NCI-H1092 (cell line): ENCODE measurements around the gene DDX20.
"Not testable (repeated sequence)": the region's sequence is repeated elsewhere in the genome, so short reads cannot be mapped to it uniquely, and the experiment has no call there.

Source experiments
- DNase-seq: peaks from one replicate; lab custom pipeline; 2025; lab: John Stamatoyannopoulos, UW

The DDX20 gene

DNA sequence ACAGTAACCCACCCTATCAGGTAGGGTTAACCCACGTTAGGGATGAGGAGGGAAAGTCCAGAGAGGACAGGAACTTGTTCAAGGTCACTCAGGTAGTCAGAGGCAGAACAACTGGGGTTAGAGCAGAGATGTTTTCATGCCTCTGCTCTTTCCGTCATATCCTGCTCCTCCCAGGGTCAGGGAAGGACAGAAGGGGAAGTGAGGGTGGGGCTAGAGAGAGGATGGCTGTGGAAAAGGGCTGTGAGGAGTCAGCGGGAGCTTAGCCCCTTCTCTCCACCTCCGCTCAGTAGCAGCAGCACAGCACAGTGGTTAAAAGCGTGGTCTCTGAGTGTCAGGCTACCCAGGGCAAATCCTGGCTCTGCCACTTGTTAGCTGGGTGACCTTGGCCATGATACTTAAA, 36.5 kb downstream of the DDX20 start:
- DNase-seq, result no peak

DNA sequence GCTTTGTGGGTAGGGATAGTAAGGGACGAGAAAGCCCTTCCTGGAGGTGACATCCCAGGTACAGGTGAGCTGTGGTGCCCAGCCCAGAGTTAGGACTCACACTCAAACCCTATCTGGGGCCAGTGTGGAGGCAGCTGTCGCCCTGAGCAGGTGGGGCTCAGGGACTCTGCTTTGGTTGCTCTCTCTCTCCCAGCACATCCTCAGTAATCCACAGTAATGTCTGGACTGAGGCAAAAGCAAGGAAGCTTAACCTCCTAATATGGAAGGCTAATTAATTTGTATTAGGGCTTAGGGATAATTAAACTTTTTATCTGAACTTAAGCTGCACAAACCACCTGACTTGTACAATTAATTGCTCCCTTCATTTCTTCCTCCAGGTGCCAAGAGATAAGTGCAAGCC, 38.2 kb downstream of the DDX20 start:
- no peak for DNase-seq

DNA sequence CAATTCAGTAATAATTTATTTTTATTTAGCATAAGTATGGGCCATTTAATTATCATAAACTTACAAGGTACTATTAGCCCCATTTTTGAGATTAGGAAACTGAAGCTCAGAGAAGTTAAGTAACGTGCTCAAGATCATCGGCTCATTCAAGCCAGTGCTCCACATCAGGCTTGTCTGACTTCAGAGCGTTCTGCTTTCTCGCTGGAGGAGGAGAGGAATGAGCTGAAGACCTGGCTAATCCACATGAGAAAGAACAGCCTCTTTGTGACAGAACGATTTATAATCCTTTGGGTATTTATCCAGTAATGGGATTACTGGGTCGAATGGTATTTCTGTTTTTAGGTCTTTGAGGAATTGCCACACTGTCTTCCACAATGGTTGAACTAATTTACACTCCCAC, 39.7 kb downstream of the DDX20 start:
- DNase-seq, result no peak

DNA sequence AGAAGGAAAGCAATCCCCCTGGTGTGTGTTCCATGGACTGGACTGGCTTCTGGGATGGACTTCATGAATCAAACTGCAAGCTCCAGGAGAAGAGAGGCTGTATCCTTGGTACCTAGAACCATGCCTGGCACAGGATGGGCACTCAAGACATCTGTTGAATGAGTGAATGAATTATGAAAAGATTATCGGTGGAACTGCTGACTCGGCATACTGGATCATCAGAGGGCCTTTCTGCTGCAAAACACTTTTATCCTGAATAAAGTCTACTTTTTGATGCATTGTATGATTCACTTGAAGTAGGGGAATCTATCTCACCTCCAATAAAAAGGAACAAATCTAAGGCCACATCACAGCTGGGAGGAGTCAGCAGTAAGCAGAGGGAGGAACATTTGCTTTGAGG, 42.9 kb downstream of the DDX20 start:
- DNase-seq, result no peak

DNA sequence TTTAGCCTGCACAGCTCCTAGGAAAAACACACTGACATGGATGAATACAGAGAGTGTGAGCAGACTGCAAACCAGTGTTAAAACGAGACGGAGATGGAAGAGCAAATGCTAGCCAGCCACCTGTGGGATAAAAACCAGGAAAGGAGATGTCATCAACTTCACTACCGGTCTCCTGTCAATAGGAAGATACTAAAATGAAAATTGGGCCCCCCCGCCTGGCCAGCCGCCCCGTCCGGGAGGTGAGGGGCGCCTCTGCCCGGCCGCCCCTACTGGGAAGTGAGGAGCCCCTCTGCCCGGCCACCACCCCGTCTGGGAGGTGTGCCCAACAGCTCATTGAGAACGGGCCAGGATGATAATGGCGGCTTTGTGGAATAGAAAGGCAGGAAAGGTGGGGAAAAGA, 44.0 kb downstream of the DDX20 start:
- DNase-seq, result not testable (repeated sequence)

DNA sequence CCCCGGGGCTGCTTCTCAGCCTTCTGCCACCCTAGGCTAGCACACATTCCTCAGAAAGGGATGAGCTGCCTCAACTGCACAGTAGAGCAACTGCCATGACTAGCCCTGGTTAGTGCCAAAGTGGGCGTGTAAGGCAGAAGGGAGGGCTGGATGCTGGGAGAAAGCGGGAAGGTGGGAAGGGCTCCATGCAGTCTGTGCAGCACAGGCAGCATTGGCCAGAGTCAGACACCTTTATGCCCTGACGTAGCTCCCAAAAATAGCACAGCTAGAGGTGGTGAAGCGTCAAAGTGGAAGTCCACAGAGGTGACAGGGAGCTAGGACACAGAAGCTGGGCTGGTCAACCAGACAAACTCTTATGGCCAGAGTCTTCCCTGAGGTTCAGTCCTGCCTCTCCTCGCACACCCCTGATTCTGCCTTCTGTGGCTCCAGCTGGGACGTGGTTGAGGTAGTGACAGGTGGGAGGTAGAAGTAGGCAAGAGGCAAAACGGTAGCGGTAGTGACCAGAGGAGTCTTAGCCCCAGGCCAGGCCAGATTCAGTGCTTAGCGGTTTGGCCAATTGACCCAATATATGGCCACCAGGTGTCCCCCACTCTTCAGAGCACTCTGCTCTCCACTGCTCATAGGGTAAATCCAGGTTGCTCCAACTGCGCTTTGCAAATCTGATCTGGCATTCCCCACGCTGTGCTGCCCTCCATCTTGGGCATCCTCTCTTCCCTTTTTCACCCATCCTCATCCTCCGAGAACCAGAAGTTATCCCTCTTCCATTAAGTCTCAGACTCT, 45.6 kb downstream of the DDX20 start:
- DNase-seq, result no peak

DNA sequence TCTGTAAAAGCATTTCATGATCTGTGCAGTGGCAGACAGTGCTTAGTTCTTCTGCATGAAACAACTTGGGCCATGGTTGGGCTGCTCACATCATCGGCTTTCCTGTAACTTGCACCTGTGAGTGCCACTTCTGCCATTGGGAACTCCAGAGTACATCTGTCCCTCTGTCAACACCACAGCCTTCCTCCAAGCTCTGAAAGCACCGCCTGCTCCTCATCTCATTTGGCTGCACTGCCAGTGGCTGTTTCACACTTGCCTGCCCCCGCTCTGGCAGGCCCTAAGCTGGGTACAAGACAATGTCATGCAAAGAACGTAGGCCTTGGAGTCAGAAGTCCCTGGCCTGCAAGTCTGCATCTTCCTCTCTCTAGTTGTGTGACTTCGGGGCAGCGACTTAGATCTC, 46.4 kb downstream of the DDX20 start:
- DNase-seq, result no peak

DNA sequence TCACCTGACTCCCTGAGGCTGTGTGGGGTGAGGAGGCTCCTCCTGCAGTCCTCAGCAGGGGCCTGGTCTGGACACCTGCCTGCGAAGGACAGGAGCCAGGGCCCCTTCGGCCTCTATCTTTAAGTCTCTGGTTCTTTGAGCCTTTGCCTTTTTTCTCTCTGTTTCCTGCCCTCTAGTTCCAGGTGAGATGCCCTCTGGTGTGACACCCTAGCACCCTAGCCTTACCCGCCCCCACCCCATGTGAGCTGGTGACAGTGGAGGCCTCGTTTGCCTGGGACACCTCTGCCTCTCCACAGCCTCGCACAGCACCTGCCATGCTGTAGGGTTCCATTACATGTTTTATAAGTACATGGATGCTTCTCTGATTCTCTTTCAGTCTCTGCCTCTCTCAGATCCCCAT, 47.3 kb downstream of the DDX20 start:
- DNase-seq, result no peak

DNA sequence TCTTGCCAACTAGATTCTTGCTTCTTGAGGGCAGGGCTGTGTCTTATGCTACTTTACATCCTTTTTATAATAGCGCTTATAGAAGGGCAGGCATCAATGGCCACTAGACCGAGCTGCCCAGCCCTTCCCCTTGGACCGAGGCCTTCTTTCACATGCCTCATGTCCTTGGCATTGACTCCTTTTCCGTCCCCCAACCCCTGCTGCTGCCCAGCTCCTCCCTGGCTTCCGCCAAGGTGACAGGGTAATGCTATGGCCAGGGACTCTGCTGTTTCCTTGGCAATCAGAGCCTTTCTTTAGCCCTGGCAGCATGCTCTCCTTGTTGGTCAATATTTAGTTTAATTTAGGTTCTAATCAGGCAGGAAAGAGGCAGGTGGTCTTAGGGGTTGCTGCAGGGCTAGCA, 48.2 kb downstream of the DDX20 start:
- DNase-seq, result no peak

DNA sequence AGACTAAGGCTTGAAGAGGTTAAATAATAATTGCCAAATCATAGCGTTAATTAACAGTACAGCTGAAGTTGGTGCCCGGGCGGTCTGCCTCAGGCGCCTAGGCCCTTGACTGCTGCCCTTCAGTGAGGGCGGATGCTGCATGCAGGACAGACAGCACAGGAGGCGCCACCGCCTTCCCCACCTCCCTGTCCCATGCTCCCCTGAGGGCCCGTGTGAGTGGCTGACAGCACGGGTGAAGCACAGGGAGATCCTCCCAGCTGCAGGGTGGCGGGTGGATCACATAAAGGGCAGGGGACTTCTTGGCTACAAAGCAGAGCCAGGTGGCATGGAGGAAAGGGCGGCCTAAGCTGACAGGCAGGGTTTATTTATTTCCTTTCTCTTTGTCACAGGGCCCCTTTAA, 49.1 kb downstream of the DDX20 start:
- DNase-seq, result peak; percentile 23

DNA sequence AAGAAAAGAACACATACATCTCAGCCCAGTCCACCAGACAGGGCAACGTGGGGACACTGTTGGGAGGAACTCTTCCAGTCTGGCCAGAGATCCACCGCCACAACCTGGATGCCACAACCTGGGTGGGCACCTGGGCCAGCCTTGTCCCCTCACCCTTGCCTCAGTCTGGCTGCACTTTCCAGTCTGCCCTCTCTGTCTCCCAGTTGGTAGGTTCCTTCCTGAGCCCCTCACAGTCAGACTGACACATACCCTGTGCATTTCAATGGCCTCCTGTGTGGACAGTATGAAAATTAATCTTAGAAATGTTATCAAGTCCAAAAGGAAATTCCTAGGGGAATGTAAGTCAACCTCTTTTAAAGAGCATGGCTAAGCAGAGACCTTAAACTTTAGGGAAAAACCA, 49.5 kb downstream of the DDX20 start:
- DNase-seq, result no peak

DNA sequence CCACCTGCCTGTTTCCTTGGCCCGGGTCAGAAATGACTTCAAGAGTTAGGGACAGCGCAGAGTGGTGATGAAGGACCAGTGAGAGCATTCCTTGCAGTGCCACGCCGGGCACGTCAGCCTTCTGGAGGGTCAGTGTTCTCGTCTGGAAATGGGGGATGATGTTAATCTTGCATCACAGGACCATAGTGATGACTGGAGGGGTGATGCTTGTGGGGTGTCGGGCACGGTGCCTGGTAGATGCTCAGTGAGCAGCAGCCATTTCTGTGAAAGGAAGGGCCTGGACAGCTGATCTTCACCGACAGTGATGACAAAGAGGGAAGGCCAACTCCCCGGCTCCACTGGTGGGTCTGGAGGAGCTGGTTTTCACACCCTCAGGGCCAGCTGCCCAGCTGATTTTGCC, 56.2 kb downstream of the DDX20 start:
- DNase-seq, result no peak

DNA sequence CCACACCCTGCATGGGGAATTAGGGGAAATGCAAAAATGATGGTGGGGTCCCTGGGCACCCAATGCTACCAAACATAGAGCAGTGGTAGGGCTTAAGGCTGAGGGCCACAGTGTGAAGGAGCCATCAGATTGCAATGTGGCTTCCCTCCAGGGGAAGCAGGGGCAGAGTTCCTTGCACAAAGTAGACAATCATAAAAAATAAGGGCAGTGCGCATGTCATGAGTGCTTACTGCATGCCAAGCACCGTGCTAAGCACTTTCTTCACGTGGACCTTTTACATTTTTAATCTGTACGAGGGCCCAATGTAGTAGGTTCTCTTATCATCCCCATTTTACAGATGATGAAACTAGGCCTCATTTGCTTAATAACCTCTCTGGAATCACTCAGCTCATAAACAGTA, 56.6 kb downstream of the DDX20 start:
- DNase-seq, result no peak

DNA sequence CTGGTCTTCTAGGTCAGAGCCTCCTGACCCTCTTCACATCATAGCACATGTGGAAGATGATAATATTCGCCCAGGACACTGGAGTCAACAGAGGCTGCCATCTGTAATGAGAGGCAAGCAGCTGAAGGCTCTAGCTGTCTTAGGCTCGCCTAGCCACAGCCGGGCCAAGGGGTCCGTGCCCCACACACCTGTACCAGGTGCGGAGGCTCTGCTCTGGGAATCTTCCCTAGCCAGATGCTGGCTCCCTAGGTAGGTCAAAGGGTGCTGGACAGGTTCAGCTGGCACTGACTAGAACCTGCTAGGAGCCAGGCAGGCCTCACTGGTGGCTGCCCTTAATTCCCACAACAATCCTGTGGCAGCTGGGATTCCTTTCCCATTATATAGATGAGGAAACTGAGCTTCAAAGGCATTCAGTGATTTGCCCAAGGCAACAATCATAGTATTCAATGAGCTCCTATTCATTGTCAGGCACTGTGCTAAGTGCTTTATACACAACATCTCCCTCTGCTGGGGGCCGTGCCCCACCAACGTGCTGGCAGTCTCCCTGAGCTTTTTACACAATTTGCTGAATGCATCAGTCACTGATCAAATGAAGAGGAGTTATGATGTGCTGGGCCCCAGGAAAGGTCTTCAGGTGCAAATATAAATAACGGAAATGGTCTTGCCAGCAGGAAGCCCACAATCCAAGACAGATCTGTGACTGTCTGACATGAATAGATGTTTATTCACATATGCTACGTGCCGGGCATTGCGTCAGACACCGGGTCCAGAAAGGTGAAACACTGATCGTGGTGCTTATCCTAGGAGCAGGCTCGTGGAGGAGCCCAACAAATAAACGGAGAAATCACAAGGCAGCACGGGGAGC, 58.0 kb downstream of the DDX20 start:
- DNase-seq, result no peak

DNA sequence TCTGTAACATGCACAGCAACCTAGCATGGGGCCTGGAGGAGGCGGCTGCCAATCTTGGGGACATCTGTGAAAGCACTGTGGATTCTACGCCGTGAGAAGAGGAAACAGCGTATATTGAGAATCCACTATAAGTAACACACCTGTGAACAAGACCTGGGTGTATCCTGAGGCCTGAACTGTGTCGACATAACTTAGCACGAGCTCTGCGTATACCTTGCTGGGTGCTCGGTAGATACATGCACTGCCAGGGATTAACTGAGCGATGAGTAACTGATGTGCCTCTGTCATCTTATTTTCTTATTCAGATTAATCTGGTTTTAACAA, 58.6 kb downstream of the DDX20 start:
- no peak for DNase-seq

DNA sequence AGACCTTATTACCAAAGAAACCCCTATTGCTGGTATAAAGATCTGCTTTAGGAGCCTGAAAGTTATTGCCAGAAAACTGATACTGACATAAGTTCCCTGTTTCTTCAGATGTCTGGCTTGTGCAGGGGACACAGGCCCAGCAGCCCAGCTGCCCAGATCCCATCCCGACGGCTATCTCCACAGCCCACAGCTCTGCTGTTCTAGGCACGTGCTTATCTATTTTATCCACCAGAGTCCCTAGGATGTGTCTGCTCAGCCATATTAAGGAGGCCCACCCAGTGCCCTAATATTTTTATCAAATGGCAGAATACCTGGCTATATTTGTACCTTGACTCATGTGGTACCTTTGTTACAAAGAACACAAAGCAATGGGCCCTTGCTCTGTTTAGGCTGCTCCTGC, 58.9 kb downstream of the DDX20 start:
- DNase-seq, result no peak
